Measurements from ENCODE around the gene RRP36. TPM values are rescaled to one million over a fixed set of nuclear protein-coding genes. Genes with fewer than 3 reads are reported as not detected.

The RRP36 gene
- total and polyA plus RNA-seq, 4 donors, result 23.4 to 33.4 (median 26.2) TPM

- Histone ChIP-seq H3K4me1 (ENCODE audit: control insufficient read depth in 4 of 4, insufficient read depth in 4 of 4, low read length in 3 of 4) (peaks cover 5 to 42% (median 29%) of the 10 kb centered on the region in 4 donors), H3K9ac (ENCODE audit: low read depth in 1 of 2, low read length in 2 of 2) (no peak overlapping the region), H3K36me3 (ENCODE audit: control insufficient read depth in 4 of 4, insufficient read depth in 3 of 4, low read depth in 1 of 4, low read length in 3 of 4) (peaks cover 0 to 27% (median 14%) of the 10 kb centered on the region in 4 donors), H3K9me3 (ENCODE audit: control insufficient read depth in 4 of 4, low read length in 3 of 4) (no peaks in the 10 kb centered on the region), H3K4me3 (ENCODE audit: low read depth in 1 of 3, low read length in 3 of 3) (no peak overlapping the region), H3K27ac (ENCODE audit: low read depth in 1 of 2, low read length in 2 of 2) (no peak overlapping the region), H3K27me3 (ENCODE audit: control insufficient read depth in 4 of 4, insufficient read depth in 4 of 4, low read length in 3 of 4) (no peaks in the 10 kb centered on the region)
- TF ChIP-seq RXRA (IDR thresholded peaks at IDR 0.05) (no peak), TAF1 (conservative IDR thresholded peaks at IDR 0.05) (no peak), FOXA2 (IDR thresholded peaks at IDR 0.05) (no peak), MAX (IDR thresholded peaks at IDR 0.05) (no peak), FOXA1 (IDR thresholded peaks at IDR 0.05) (no peak), NR2F2 (IDR thresholded peaks at IDR 0.05) (no peak), HNF4A (conservative IDR thresholded peaks at IDR 0.05) (no peak), RAD21 (IDR thresholded peaks at IDR 0.05) (no peak), HNF4G (IDR thresholded peaks at IDR 0.05) (no peak), YY1 (IDR thresholded peaks at IDR 0.05) (no peak), EGR1 (IDR thresholded peaks at IDR 0.05; ENCODE audit: low read depth in 2 of 2) (no peak)
- TF ChIP-seq, protein P1, sequence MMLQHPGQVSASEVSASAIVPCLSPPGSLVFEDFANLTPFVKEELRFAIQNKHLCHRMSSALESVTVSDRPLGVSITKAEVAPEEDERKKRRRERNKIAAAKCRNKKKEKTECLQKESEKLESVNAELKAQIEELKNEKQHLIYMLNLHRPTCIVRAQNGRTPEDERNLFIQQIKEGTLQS (IDR thresholded peaks at IDR 0.05), result no peak
- TF ChIP-seq, protein P2, sequence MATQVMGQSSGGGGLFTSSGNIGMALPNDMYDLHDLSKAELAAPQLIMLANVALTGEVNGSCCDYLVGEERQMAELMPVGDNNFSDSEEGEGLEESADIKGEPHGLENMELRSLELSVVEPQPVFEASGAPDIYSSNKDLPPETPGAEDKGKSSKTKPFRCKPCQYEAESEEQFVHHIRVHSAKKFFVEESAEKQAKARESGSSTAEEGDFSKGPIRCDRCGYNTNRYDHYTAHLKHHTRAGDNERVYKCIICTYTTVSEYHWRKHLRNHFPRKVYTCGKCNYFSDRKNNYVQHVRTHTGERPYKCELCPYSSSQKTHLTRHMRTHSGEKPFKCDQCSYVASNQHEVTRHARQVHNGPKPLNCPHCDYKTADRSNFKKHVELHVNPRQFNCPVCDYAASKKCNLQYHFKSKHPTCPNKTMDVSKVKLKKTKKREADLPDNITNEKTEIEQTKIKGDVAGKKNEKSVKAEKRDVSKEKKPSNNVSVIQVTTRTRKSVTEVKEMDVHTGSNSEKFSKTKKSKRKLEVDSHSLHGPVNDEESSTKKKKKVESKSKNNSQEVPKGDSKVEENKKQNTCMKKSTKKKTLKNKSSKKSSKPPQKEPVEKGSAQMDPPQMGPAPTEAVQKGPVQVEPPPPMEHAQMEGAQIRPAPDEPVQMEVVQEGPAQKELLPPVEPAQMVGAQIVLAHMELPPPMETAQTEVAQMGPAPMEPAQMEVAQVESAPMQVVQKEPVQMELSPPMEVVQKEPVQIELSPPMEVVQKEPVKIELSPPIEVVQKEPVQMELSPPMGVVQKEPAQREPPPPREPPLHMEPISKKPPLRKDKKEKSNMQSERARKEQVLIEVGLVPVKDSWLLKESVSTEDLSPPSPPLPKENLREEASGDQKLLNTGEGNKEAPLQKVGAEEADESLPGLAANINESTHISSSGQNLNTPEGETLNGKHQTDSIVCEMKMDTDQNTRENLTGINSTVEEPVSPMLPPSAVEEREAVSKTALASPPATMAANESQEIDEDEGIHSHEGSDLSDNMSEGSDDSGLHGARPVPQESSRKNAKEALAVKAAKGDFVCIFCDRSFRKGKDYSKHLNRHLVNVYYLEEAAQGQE (IDR thresholded peaks at IDR 0.05), result no peak
- 94% methylated on average over 12 of the region's 12 CpGs for WGBS
- no peak for DNase-seq (ENCODE audit: low spot score)
Observed at GRCh38 chr6:43016943-43017334, 4.5 kb upstream of the RRP36 start.

- WGBS, result 94% methylated on average over 2 of the region's 2 CpGs
- H3K4me3 ChIP-seq (ENCODE audit: low read depth in 1 of 3, low read length in 3 of 3), result no peak overlapping the region
- TF ChIP-seq YY1 (IDR thresholded peaks at IDR 0.05) (no peak), RAD21 (IDR thresholded peaks at IDR 0.05) (no peak), NR2F2 (IDR thresholded peaks at IDR 0.05) (no peak), HNF4A (conservative IDR thresholded peaks at IDR 0.05) (no peak), MAX (IDR thresholded peaks at IDR 0.05) (no peak), HNF4G (IDR thresholded peaks at IDR 0.05) (no peak), FOXA2 (IDR thresholded peaks at IDR 0.05) (no peak), TAF1 (conservative IDR thresholded peaks at IDR 0.05) (no peak), GABPA (IDR thresholded peaks at IDR 0.05 in 1 of 2, conservative IDR thresholded peaks at IDR 0.05 in 1 of 2) (no peak), CTCF (IDR thresholded peaks at IDR 0.05; ENCODE audit: low read depth, low read length, missing input control) (no peak)
- TF ChIP-seq, protein P3, sequence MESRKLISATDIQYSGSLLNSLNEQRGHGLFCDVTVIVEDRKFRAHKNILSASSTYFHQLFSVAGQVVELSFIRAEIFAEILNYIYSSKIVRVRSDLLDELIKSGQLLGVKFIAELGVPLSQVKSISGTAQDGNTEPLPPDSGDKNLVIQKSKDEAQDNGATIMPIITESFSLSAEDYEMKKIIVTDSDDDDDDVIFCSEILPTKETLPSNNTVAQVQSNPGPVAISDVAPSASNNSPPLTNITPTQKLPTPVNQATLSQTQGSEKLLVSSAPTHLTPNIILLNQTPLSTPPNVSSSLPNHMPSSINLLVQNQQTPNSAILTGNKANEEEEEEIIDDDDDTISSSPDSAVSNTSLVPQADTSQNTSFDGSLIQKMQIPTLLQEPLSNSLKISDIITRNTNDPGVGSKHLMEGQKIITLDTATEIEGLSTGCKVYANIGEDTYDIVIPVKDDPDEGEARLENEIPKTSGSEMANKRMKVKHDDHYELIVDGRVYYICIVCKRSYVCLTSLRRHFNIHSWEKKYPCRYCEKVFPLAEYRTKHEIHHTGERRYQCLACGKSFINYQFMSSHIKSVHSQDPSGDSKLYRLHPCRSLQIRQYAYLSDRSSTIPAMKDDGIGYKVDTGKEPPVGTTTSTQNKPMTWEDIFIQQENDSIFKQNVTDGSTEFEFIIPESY (IDR thresholded peaks at IDR 0.05), result no peak
- TF ChIP-seq, protein P2 (IDR thresholded peaks at IDR 0.05), result no peak
- H3K27me3 ChIP-seq (ENCODE audit: control insufficient read depth in 4 of 4, insufficient read depth in 4 of 4, low read length in 3 of 4), result no peaks in the 10 kb centered on the region
- peaks cover 0 to 23% (median 13%) of the 10 kb centered on the region in 4 donors for H3K36me3 ChIP-seq (ENCODE audit: control insufficient read depth in 4 of 4, insufficient read depth in 3 of 4, low read depth in 1 of 4, low read length in 3 of 4)
- no peak overlapping the region for H3K9ac ChIP-seq (ENCODE audit: low read depth in 1 of 2, low read length in 2 of 2)
- H3K4me1 ChIP-seq (ENCODE audit: control insufficient read depth in 4 of 4, insufficient read depth in 4 of 4, low read length in 3 of 4), result peaks cover 5 to 28% (median 23%) of the 10 kb centered on the region in 4 donors
- H3K27ac ChIP-seq (ENCODE audit: low read depth in 1 of 2, low read length in 2 of 2), result no peak overlapping the region
- no peak for DNase-seq (ENCODE audit: low spot score)
- no peaks in the 10 kb centered on the region for H3K9me3 ChIP-seq (ENCODE audit: control insufficient read depth in 4 of 4, low read length in 3 of 4)
Observed at GRCh38 chr6:43019152-43019551, 2.3 kb upstream of the RRP36 start.
